Peyer's patch (tissue), 4 donors: Measurements from ENCODE around the gene UBE2S.

Experiments
- POLR2A ChIP-seq, 2 donors: fragments of 450-650 bp; IDR thresholded peaks; one replicate each; pipeline ENCODE4 v1.5.1; 2017; ENCODE audit warnings: antibody characterized with exemption in 2 of 2, mild to moderate bottlenecking in 2 of 2, moderate library complexity in 2 of 2
- TF ChIP-seq, protein P1 (sequence below), 6 experiments: fragments of 450-650 bp in 4 of 6; fragments of 200-600 bp in 2 of 6; sonication (generic) in 1 of 6; IDR thresholded peaks; one replicate each; pipeline ENCODE4 v1.5.1; 2017 to 2019; ENCODE audit warnings: antibody characterized with exemption in 6 of 6, mild to moderate bottlenecking in 3 of 6, moderate library complexity in 1 of 6

DNA sequence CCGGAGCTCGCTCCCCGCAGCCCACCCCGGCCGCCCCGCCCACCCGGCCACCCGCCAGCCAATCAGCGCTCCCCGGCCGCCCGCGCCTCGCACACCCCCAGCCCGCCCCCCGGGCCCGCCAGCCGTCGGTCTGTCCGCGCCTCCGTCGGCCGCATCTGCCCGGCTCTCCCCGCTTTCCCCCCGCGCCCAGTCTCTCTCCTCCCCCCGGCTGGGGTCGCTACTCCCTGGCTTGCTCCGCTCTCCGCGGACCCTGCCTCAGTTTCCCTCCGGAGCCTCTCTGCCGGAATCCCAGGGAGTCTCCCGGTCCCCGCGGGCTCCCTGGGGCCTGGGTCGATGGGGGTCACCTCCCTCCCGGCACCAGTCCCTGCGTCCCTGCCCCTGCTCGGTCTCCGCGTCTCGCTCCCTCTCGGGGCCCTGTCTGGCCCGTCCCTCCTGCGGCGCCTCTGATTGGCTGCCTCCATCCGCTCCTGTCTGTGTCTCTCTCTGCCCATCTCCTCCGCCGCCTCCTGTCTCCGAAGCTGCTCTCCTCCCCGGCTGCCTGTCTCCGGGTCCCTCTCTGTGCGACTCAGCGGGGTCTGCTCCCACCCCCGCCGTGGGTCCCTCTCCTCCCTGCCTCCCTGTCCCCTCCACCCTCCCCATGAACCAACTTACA lies 37.8 kb downstream of the UBE2S start:
- TF ChIP-seq, protein P1, sequence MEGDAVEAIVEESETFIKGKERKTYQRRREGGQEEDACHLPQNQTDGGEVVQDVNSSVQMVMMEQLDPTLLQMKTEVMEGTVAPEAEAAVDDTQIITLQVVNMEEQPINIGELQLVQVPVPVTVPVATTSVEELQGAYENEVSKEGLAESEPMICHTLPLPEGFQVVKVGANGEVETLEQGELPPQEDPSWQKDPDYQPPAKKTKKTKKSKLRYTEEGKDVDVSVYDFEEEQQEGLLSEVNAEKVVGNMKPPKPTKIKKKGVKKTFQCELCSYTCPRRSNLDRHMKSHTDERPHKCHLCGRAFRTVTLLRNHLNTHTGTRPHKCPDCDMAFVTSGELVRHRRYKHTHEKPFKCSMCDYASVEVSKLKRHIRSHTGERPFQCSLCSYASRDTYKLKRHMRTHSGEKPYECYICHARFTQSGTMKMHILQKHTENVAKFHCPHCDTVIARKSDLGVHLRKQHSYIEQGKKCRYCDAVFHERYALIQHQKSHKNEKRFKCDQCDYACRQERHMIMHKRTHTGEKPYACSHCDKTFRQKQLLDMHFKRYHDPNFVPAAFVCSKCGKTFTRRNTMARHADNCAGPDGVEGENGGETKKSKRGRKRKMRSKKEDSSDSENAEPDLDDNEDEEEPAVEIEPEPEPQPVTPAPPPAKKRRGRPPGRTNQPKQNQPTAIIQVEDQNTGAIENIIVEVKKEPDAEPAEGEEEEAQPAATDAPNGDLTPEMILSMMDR (IDR thresholded peaks at IDR 0.05) = no peak
- no peak for TF ChIP-seq POLR2A (IDR thresholded peaks at IDR 0.05)
